ENCODE results near the gene TPRG1. TPM values are rescaled to one million over a fixed set of nuclear protein-coding genes. Genes with fewer than 3 reads are reported as not detected.

Gene TPRG1
- total RNA-seq, 4 donors from 2014 or later: 1.3 to 3.0 (median 2.5) TPM

GRCh38 chr3:189330066-189330465 lies 158.3 kb downstream of the TPRG1 start:
- no CpG with 5 or more reads among the region's 4 CpGs for WGBS, 2 donors (ENCODE audit: low coverage in 1 of 2)
- no peak for ATAC-seq
- no peak overlapping the region for H3K4me3 ChIP-seq
- TF ChIP-seq POLR2A (IDR thresholded peaks at IDR 0.05): no peak
- no peak for TF ChIP-seq POLR2AphosphoS5 (IDR thresholded peaks at IDR 0.05)
- no peak for TF ChIP-seq EP300 (IDR thresholded peaks at IDR 0.05)
- no peak for TF ChIP-seq CTCF (IDR thresholded peaks at IDR 0.05)
- no peaks in the 10 kb centered on the region for H3K9me3 ChIP-seq
- no peaks in the 10 kb centered on the region for H3K27me3 ChIP-seq
- H3K27ac ChIP-seq: no peak overlapping the region
- H3K4me1 ChIP-seq: no peaks in the 10 kb centered on the region
- no peaks in the 10 kb centered on the region for H3K36me3 ChIP-seq

GRCh38 chr3:189331002-189331418 lies 159.2 kb downstream of the TPRG1 start:
- TF ChIP-seq CTCF (IDR thresholded peaks at IDR 0.05) (no peak), POLR2AphosphoS5 (IDR thresholded peaks at IDR 0.05) (no peak)
- ATAC-seq: no peak
- Histone ChIP-seq H3K4me1 (no peaks in the 10 kb centered on the region), H3K9me3 (no peaks in the 10 kb centered on the region), H3K4me3 (no peak overlapping the region), H3K27ac (no peak overlapping the region), H3K27me3 (no peaks in the 10 kb centered on the region), H3K36me3 (no peaks in the 10 kb centered on the region)
- WGBS, 2 donors (ENCODE audit: low coverage in 1 of 2): 64 to 88% methylated on average over 5 to 6 of the region's 6 CpGs

- Histone ChIP-seq H3K4me3 (no peak overlapping the region), H3K27me3 (no peaks in the 10 kb centered on the region), H3K9me3 (no peaks in the 10 kb centered on the region), H3K4me1 (no peaks in the 10 kb centered on the region), H3K36me3 (no peaks in the 10 kb centered on the region), H3K27ac (no peak overlapping the region)
- ATAC-seq: no peak
- WGBS, 2 donors (ENCODE audit: low coverage in 1 of 2): 16 to 24% methylated on average over 3 of the region's 3 CpGs
- TF ChIP-seq POLR2AphosphoS5 (IDR thresholded peaks at IDR 0.05) (no peak), EP300 (IDR thresholded peaks at IDR 0.05) (no peak), POLR2A (IDR thresholded peaks at IDR 0.05) (no peak), CTCF (IDR thresholded peaks at IDR 0.05) (no peak)
Observed at GRCh38 chr3:189334064-189334920, 162.5 kb downstream of the TPRG1 start.

GRCh38 chr3:189337673-189338091 lies 165.9 kb downstream of the TPRG1 start:
- Histone ChIP-seq H3K36me3 (no peaks in the 10 kb centered on the region), H3K9me3 (no peaks in the 10 kb centered on the region), H3K4me3 (no peak overlapping the region), H3K4me1 (no peaks in the 10 kb centered on the region), H3K27me3 (no peaks in the 10 kb centered on the region), H3K27ac (no peak overlapping the region)
- no peak for ATAC-seq
- TF ChIP-seq CTCF (IDR thresholded peaks at IDR 0.05) (no peak), POLR2AphosphoS5 (IDR thresholded peaks at IDR 0.05) (no peak), POLR2A (IDR thresholded peaks at IDR 0.05) (no peak), EP300 (IDR thresholded peaks at IDR 0.05) (no peak)

- no peak for ATAC-seq
- Histone ChIP-seq H3K4me3 (no peak overlapping the region), H3K9me3 (no peaks in the 10 kb centered on the region), H3K27ac (no peak overlapping the region), H3K36me3 (no peaks in the 10 kb centered on the region), H3K27me3 (no peaks in the 10 kb centered on the region), H3K4me1 (no peaks in the 10 kb centered on the region)
- 73 to 83% methylated on average over 2 to 4 of the region's 4 CpGs for WGBS, 2 donors (ENCODE audit: low coverage in 1 of 2)
- TF ChIP-seq POLR2A (IDR thresholded peaks at IDR 0.05): no peak
- TF ChIP-seq EP300 (IDR thresholded peaks at IDR 0.05): no peak
- TF ChIP-seq CTCF (IDR thresholded peaks at IDR 0.05): no peak
- no peak for TF ChIP-seq POLR2AphosphoS5 (IDR thresholded peaks at IDR 0.05)
Observed at GRCh38 chr3:189338366-189338765, 166.6 kb downstream of the TPRG1 start.

All from gastroesophageal sphincter (tissue), 4 donors.